ENCODE measurements around the gene C10orf90.

Gene C10orf90

GRCh38 chr10:126496771-126497545 lies 173.5 kb downstream of the C10orf90 start:
- H3K9ac ChIP-seq (ENCODE audit: low read length), result no peak overlapping the region
- no peaks in the 10 kb centered on the region for H3K27me3 ChIP-seq (ENCODE audit: low read length)
- H3K36me3 ChIP-seq (ENCODE audit: low read length), result no peaks in the 10 kb centered on the region
- H3K4me2 ChIP-seq (ENCODE audit: low read depth, low read length, poor library complexity, severe bottlenecking), result no peak overlapping the region
- no peaks in the 10 kb centered on the region for H3K9me2 ChIP-seq (replicated peaks; ENCODE audit: insufficient read depth, low read length)
- H4K20me1 ChIP-seq (ENCODE audit: low read depth, low read length), result no peaks in the 10 kb centered on the region
- H3K27ac ChIP-seq (ENCODE audit: low read depth, low read length), result no peak overlapping the region
- H3K79me2 ChIP-seq (ENCODE audit: insufficient read depth, low read length), result no peaks in the 10 kb centered on the region
- no peaks in the 10 kb centered on the region for H3K9me3 ChIP-seq (ENCODE audit: insufficient read depth, low read length)
- no peaks in the 10 kb centered on the region for H3F3A ChIP-seq (ENCODE audit: insufficient read depth)
- H2AFZ ChIP-seq (ENCODE audit: low read depth, low read length, severe bottlenecking), result no peak overlapping the region
- TF ChIP-seq EZH2phosphoT487 (conservative IDR thresholded peaks at IDR 0.05; ENCODE audit: low read length) (no peak), CTCF (IDR thresholded peaks at IDR 0.05; ENCODE audit: insufficient read depth, low read length, poor library complexity, severe bottlenecking) (no peak)
- no peak overlapping the region for H3K4me3 ChIP-seq (ENCODE audit: insufficient read depth, low read length, poor library complexity, severe bottlenecking)

GRCh38 chr10:126491476-126491875 lies 179.0 kb downstream of the C10orf90 start:
- no peaks in the 10 kb centered on the region for H3K9me2 ChIP-seq (replicated peaks; ENCODE audit: insufficient read depth, low read length)
- H3K4me2 ChIP-seq (ENCODE audit: low read depth, low read length, poor library complexity, severe bottlenecking), result no peak overlapping the region
- H3K9ac ChIP-seq (ENCODE audit: low read length), result no peak overlapping the region
- TF ChIP-seq EZH2phosphoT487 (conservative IDR thresholded peaks at IDR 0.05; ENCODE audit: low read length), result no peak
- no peak for TF ChIP-seq CTCF (IDR thresholded peaks at IDR 0.05; ENCODE audit: insufficient read depth, low read length, poor library complexity, severe bottlenecking)
- H3K27me3 ChIP-seq (ENCODE audit: low read length), result no peaks in the 10 kb centered on the region
- no peak overlapping the region for H2AFZ ChIP-seq (ENCODE audit: low read depth, low read length, severe bottlenecking)
- no peaks in the 10 kb centered on the region for H3K9me3 ChIP-seq (ENCODE audit: insufficient read depth, low read length)
- no peaks in the 10 kb centered on the region for H3K79me2 ChIP-seq (ENCODE audit: insufficient read depth, low read length)
- no peak overlapping the region for H3K27ac ChIP-seq (ENCODE audit: low read depth, low read length)
- H3F3A ChIP-seq (ENCODE audit: insufficient read depth), result no peaks in the 10 kb centered on the region
- no peaks in the 10 kb centered on the region for H4K20me1 ChIP-seq (ENCODE audit: low read depth, low read length)
- H3K4me3 ChIP-seq (ENCODE audit: insufficient read depth, low read length, poor library complexity, severe bottlenecking), result no peak overlapping the region
- no peaks in the 10 kb centered on the region; the same call in 1 of the 2 replicates for H3K36me3 ChIP-seq (ENCODE audit: low read length)

GRCh38 chr10:126481181-126481580 lies 189.3 kb downstream of the C10orf90 start:
- no peaks in the 10 kb centered on the region for H4K20me1 ChIP-seq (ENCODE audit: low read depth, low read length)
- no peak overlapping the region for H3K27ac ChIP-seq (ENCODE audit: low read depth, low read length)
- H3K4me2 ChIP-seq (ENCODE audit: low read depth, low read length, poor library complexity, severe bottlenecking), result no peak overlapping the region
- no peaks in the 10 kb centered on the region for H3K27me3 ChIP-seq (ENCODE audit: low read length)
- TF ChIP-seq EZH2phosphoT487 (conservative IDR thresholded peaks at IDR 0.05; ENCODE audit: low read length) (no peak), CTCF (IDR thresholded peaks at IDR 0.05; ENCODE audit: insufficient read depth, low read length, poor library complexity, severe bottlenecking) (no peak)
- no peak overlapping the region for H3K9ac ChIP-seq (ENCODE audit: low read length)
- no peak overlapping the region for H3K4me3 ChIP-seq (ENCODE audit: insufficient read depth, low read length, poor library complexity, severe bottlenecking)
- no peaks in the 10 kb centered on the region for H3K36me3 ChIP-seq (ENCODE audit: low read length)
- H3F3A ChIP-seq (ENCODE audit: insufficient read depth), result no peaks in the 10 kb centered on the region
- no peaks in the 10 kb centered on the region for H3K79me2 ChIP-seq (ENCODE audit: insufficient read depth, low read length)
- no peaks in the 10 kb centered on the region for H3K9me2 ChIP-seq (replicated peaks; ENCODE audit: insufficient read depth, low read length)
- H3K9me3 ChIP-seq (ENCODE audit: insufficient read depth, low read length), result no peaks in the 10 kb centered on the region
- H2AFZ ChIP-seq (ENCODE audit: low read depth, low read length, severe bottlenecking), result no peak overlapping the region

Data from SU-DHL-6 (cell line).